Mesenchymal stem cell (in vitro differentiated cells and primary cell): ENCODE data around the gene TMEM220.

ENCODE experiments used
- DNase-seq: peaks from one replicate; pipeline ENCODE4 v3.0.0-alpha.2; 2013
- H2AFZ ChIP-seq: one replicate; pipeline ENCODE4 v1.6.1; 2013; ENCODE audit warnings: low read depth, mild to moderate bottlenecking, control low read depth, inconsistent platforms, low read length, moderate library complexity
- H2AK5ac ChIP-seq: 2 replicates; pipeline ENCODE4 v1.6.1; 2013; ENCODE audit warnings: low read length, moderate library complexity, mild to moderate bottlenecking, inconsistent platforms; ENCODE audit not compliant: severe bottlenecking
- H2BK120ac ChIP-seq: one replicate; pipeline ENCODE4 v1.6.1; 2013; ENCODE audit warnings: low read depth, mild to moderate bottlenecking, inconsistent platforms, low read length, moderate library complexity
- H2BK12ac ChIP-seq, 2 experiments: one replicate each; pipeline ENCODE4 v1.6.1; 2013; ENCODE audit warnings: inconsistent platforms in 2 of 2, low read length in 2 of 2, mild to moderate bottlenecking in 2 of 2, moderate library complexity in 2 of 2, control low read depth in 1 of 2
- H2BK15ac ChIP-seq: one replicate; pipeline ENCODE4 v1.6.1; 2013; ENCODE audit warnings: mild to moderate bottlenecking, low read depth, inconsistent platforms; ENCODE audit not compliant: poor library complexity, severe bottlenecking
- H2BK5ac ChIP-seq: 2 replicates; pipeline ENCODE4 v1.6.1; 2013; ENCODE audit warnings: low read depth, mild to moderate bottlenecking, low read length, control low read depth, inconsistent platforms; ENCODE audit not compliant: poor library complexity, severe bottlenecking
- H3K14ac ChIP-seq, 2 experiments: one replicate each; pipeline ENCODE4 v1.6.1; 2013; ENCODE audit warnings: inconsistent platforms in 2 of 2, low read length in 2 of 2, control low read depth in 1 of 2, mild to moderate bottlenecking in 1 of 2, moderate library complexity in 1 of 2
- H3K18ac ChIP-seq, 2 experiments: one replicate each; pipeline ENCODE4 v1.6.1; 2013; ENCODE audit warnings: inconsistent platforms in 2 of 2, low read length in 2 of 2, control low read depth in 1 of 2, low read depth in 1 of 2, mild to moderate bottlenecking in 1 of 2
- H3K23ac ChIP-seq, 2 experiments: one replicate each; pipeline ENCODE4 v1.6.1; 2013; ENCODE audit warnings: inconsistent platforms in 2 of 2, low read length in 2 of 2, mild to moderate bottlenecking in 2 of 2, moderate library complexity in 2 of 2, control low read depth in 1 of 2
- H3K27ac ChIP-seq: 2 replicates; pipeline ENCODE4 v1.5.1; 2013; ENCODE audit warnings: mild to moderate bottlenecking, moderate library complexity, low read length, control low read depth, inconsistent platforms; ENCODE audit not compliant: poor library complexity, severe bottlenecking
- H3K27me3 ChIP-seq, 2 experiments: 2 replicates each; pipeline versions ENCODE4 v1.6.1 to v1.7.0; 2013; ENCODE audit warnings: low read length in 2 of 2, mild to moderate bottlenecking in 2 of 2, moderate library complexity in 2 of 2, control low read depth in 1 of 2, inconsistent platforms in 1 of 2; ENCODE audit not compliant: control insufficient read depth in 1 of 2, insufficient read depth in 1 of 2
- H3K36me3 ChIP-seq, 2 experiments: 2 replicates each; pipeline versions ENCODE4 v1.6.1 to v1.7.0; 2013; ENCODE audit warnings: low read length in 2 of 2, control low read depth in 1 of 2, inconsistent platforms in 1 of 2, low read depth in 1 of 2, mild to moderate bottlenecking in 1 of 2; ENCODE audit not compliant: insufficient read depth in 2 of 2, control insufficient read depth in 1 of 2
- H3K4ac ChIP-seq, 2 experiments: one replicate each; pipeline ENCODE4 v1.6.1; 2013; ENCODE audit warnings: inconsistent platforms in 2 of 2, low read length in 2 of 2, mild to moderate bottlenecking in 2 of 2, moderate library complexity in 2 of 2, control low read depth in 1 of 2, low read depth in 1 of 2
- H3K4me1 ChIP-seq: 2 replicates; pipeline ENCODE4 v1.6.1; 2013; ENCODE audit warnings: low read depth, low read length, control low read depth; ENCODE audit not compliant: control insufficient read depth, insufficient read depth
- H3K4me2 ChIP-seq: 2 replicates; pipeline ENCODE4 v1.6.1; 2013; ENCODE audit warnings: low read length, mild to moderate bottlenecking, inconsistent platforms; ENCODE audit not compliant: poor library complexity, severe bottlenecking
- H3K4me3 ChIP-seq, 2 experiments: 2 replicates each; pipeline versions ENCODE4 v1.5.1 to v1.7.0; 2013; ENCODE audit warnings: low read length in 2 of 2, mild to moderate bottlenecking in 2 of 2, control low read depth in 1 of 2, low read depth in 1 of 2; ENCODE audit not compliant: insufficient read depth in 1 of 2
- H3K79me1 ChIP-seq: replicated peaks from 2 replicates; pipeline ENCODE4 v1.6.1; 2013; ENCODE audit warnings: mild to moderate bottlenecking, control low read depth, low read length, inconsistent platforms; ENCODE audit not compliant: poor library complexity, severe bottlenecking
- H3K9ac ChIP-seq: 2 replicates; pipeline ENCODE4 v1.7.0; 2013; ENCODE audit warnings: mild to moderate bottlenecking, low read length, moderate library complexity
- H3K9me3 ChIP-seq: 2 replicates; pipeline ENCODE4 v1.7.0; 2013; ENCODE audit warnings: mild to moderate bottlenecking, low read length; ENCODE audit not compliant: control insufficient read depth
- H4K8ac ChIP-seq: one replicate; pipeline ENCODE4 v1.6.1; 2013; ENCODE audit warnings: inconsistent platforms, mild to moderate bottlenecking, low read length, moderate library complexity
- H4K91ac ChIP-seq: one replicate; pipeline ENCODE4 v1.6.1; 2013; ENCODE audit warnings: mild to moderate bottlenecking, low read length, inconsistent platforms
- WGBS: methylation state at CpG from one replicate; pipeline ENCODE4 v1.1.7; 2013; ENCODE audit warnings: mixed read lengths; 5-methylcytosine and 5-hydroxymethylcytosine counted together

Gene TMEM220

GRCh38 chr17:10674704-10675103 lies 55.1 kb downstream of the TMEM220 start:
- Histone ChIP-seq H3K4me1 (no peaks in the 10 kb centered on the region), H3K9ac (no peak overlapping the region), H2AK5ac (no peak overlapping the region), H3K9me3 (no peaks in the 10 kb centered on the region), H3K14ac (no peak overlapping the region), H3K27ac (no peak overlapping the region), H3K18ac (no peak overlapping the region), H3K4me3 (no peak overlapping the region), H2BK15ac (no peak overlapping the region), H4K91ac (no peak overlapping the region), H3K27me3 (no peaks in the 10 kb centered on the region), H3K4ac (no peak overlapping the region), H4K8ac (no peak overlapping the region), H3K79me1 (peaks cover 9% of the 10 kb centered on the region), H2AFZ (no peak overlapping the region), H2BK5ac (no peak overlapping the region), H3K23ac (no peak overlapping the region), H2BK120ac (no peak overlapping the region), H3K4me2 (no peak overlapping the region), H2BK12ac (no peak overlapping the region), H3K36me3 (peaks cover 28 to 53% of the 10 kb centered on the region in 2 experiments)
- no peak for DNase-seq
- WGBS, result 97% methylated on average over 4 of the region's 4 CpGs

GRCh38 chr17:10673312-10673711 lies 56.5 kb downstream of the TMEM220 start:
- H2AK5ac ChIP-seq, result no peak overlapping the region
- no peak overlapping the region for H3K27ac ChIP-seq
- no peak overlapping the region for H3K23ac ChIP-seq
- no peak overlapping the region for H3K14ac ChIP-seq
- H2BK15ac ChIP-seq, result no peak overlapping the region
- 94% methylated on average over 12 of the region's 12 CpGs for WGBS
- H3K27me3 ChIP-seq, result no peaks in the 10 kb centered on the region
- H3K4me1 ChIP-seq, result no peaks in the 10 kb centered on the region
- peaks cover 23 to 42% of the 10 kb centered on the region in 2 experiments for H3K36me3 ChIP-seq
- no peak overlapping the region for H2BK5ac ChIP-seq
- H3K4me3 ChIP-seq, result no peak overlapping the region
- H2AFZ ChIP-seq, result no peak overlapping the region
- H3K18ac ChIP-seq, result no peak overlapping the region
- peaks cover 3% of the 10 kb centered on the region for H3K79me1 ChIP-seq
- no peak overlapping the region for H3K4me2 ChIP-seq
- no peak overlapping the region for H2BK12ac ChIP-seq
- H3K4ac ChIP-seq, result no peak overlapping the region
- no peak for DNase-seq
- no peak overlapping the region for H4K8ac ChIP-seq
- H3K9me3 ChIP-seq, result no peaks in the 10 kb centered on the region
- H3K9ac ChIP-seq, result no peak overlapping the region
- no peak overlapping the region for H4K91ac ChIP-seq
- no peak overlapping the region for H2BK120ac ChIP-seq

GRCh38 chr17:10668775-10669174 lies 61.0 kb downstream of the TMEM220 start:
- H2BK5ac ChIP-seq, result no peak overlapping the region
- H2BK12ac ChIP-seq, result no peak overlapping the region
- WGBS, result no CpG with 5 or more reads among the region's 1 CpG

GRCh38 chr17:10666906-10667305 lies 62.9 kb downstream of the TMEM220 start:
- no peaks in the 10 kb centered on the region for H3K4me1 ChIP-seq
- no peaks in the 10 kb centered on the region for H3K36me3 ChIP-seq
- no peak overlapping the region for H2BK12ac ChIP-seq
- no peak overlapping the region for H3K18ac ChIP-seq
- H3K79me1 ChIP-seq, result no peaks in the 10 kb centered on the region
- H3K4ac ChIP-seq, result no peak overlapping the region
- no peak overlapping the region for H2BK5ac ChIP-seq
- H2AFZ ChIP-seq, result no peak overlapping the region
- no peak overlapping the region for H3K27ac ChIP-seq
- H3K9ac ChIP-seq, result no peak overlapping the region
- no peak overlapping the region for H3K23ac ChIP-seq
- no peak overlapping the region for H3K4me3 ChIP-seq
- no peak for DNase-seq
- no peak overlapping the region for H4K91ac ChIP-seq
- no peaks in the 10 kb centered on the region for H3K27me3 ChIP-seq
- no peaks in the 10 kb centered on the region for H3K9me3 ChIP-seq
- H2AK5ac ChIP-seq, result no peak overlapping the region
- no peak overlapping the region for H3K4me2 ChIP-seq
- no peak overlapping the region for H3K14ac ChIP-seq
- no peak overlapping the region for H2BK15ac ChIP-seq
- H4K8ac ChIP-seq, result no peak overlapping the region
- H2BK120ac ChIP-seq, result no peak overlapping the region
- WGBS, result 96% methylated on average over 3 of the region's 5 CpGs

More at GRCh38 chr17:10668775-10669174, 61.0 kb downstream of the TMEM220 start:
- Histone ChIP-seq H4K91ac (no peak overlapping the region), H3K27me3 (no peaks in the 10 kb centered on the region), H2BK15ac (no peak overlapping the region), H2BK120ac (no peak overlapping the region), H3K4me2 (no peak overlapping the region), H3K4me3 (no peak overlapping the region), H2AFZ (no peak overlapping the region), H3K4me1 (no peaks in the 10 kb centered on the region), H3K27ac (no peak overlapping the region), H3K9ac (no peak overlapping the region), H3K79me1 (no peaks in the 10 kb centered on the region), H3K23ac (no peak overlapping the region), H3K36me3 (peaks cover 2 to 7% of the 10 kb centered on the region in 2 experiments), H4K8ac (no peak overlapping the region), H3K14ac (no peak overlapping the region), H3K18ac (no peak overlapping the region), H2AK5ac (no peak overlapping the region), H3K9me3 (no peaks in the 10 kb centered on the region), H3K4ac (no peak overlapping the region)
- peak; percentile 58 for DNase-seq
